PC-3 (cell line): ENCODE data around the gene PAX2. TPM values are rescaled to one million over a fixed set of nuclear protein-coding genes. Genes with fewer than 3 reads are reported as not detected.

Experiments
- ATAC-seq: fragments of 200-7000 bp; cut with Tn5 transposase; 2 replicates; pipeline ENCODE4 v1.9.1; 2020; ENCODE audit warnings: mild to moderate bottlenecking, moderate library complexity
- BruUV-seq: library from RNA; stranded (reverse); fragments of 400-500 nt; replicated peaks from 2 replicates; lab custom pipeline; 2021; lab: Mats Ljungman, UMichigan
- CTCF ChIA-PET: fragments of 300-600 bp; sonication (Branson Sonifier 250); formaldehyde crosslinking; loops from one replicate; lab custom pipeline; 2022; ENCODE audit warnings: antibody characterized with exemption; lab: Charles Lee
- POLR2A ChIA-PET: fragments of 300-600 bp; sonication (Branson Sonifier 250); formaldehyde crosslinking; loops from one replicate; lab custom pipeline; 2022; ENCODE audit warnings: antibody characterized with exemption; ENCODE audit not compliant: unreplicated experiment; lab: Charles Lee
- DNase-seq: peaks from one replicate; pipeline ENCODE4 v3.0.0-alpha.2; 2015
- H2AFZ ChIP-seq: fragments of 300-600 bp; sonication (generic); 2 replicates; pipeline ENCODE4 v1.6.0; 2016; ENCODE audit warnings: antibody characterized with exemption, low read length
- H3F3A ChIP-seq: fragments of 300-600 bp; sonication (generic); one replicate; pipeline ENCODE4 v1.6.0; 2017; ENCODE audit warnings: antibody characterized with exemption, low read length, control low read depth, mild to moderate bottlenecking; ENCODE audit not compliant: unreplicated experiment
- H3K27ac ChIP-seq: fragments of 300-600 bp; sonication (generic); 2 replicates; pipeline ENCODE4 v1.5.1; 2016; ENCODE audit warnings: mild to moderate bottlenecking, low read length
- H3K27me3 ChIP-seq: fragments of 300-600 bp; sonication (generic); 2 replicates; pipeline ENCODE4 v1.6.1; 2016; ENCODE audit warnings: low read length, mixed read lengths
- H3K36me3 ChIP-seq: fragments of 300-600 bp; sonication (generic); 2 replicates; pipeline ENCODE4 v1.6.1; 2016; ENCODE audit warnings: low read depth, mixed run types, low read length, mixed read lengths
- H3K4me1 ChIP-seq: fragments of 300-600 bp; sonication (generic); 2 replicates; pipeline ENCODE4 v1.5.1; 2016; ENCODE audit warnings: low read length; ENCODE audit not compliant: insufficient read depth
- H3K4me2 ChIP-seq: fragments of 300-600 bp; sonication (generic); 2 replicates; pipeline ENCODE4 v1.6.0; 2016; ENCODE audit warnings: low read length
- H3K4me3 ChIP-seq: fragments of 300-600 bp; sonication (generic); 2 replicates; pipeline ENCODE4 v1.5.1; 2016; ENCODE audit warnings: mild to moderate bottlenecking, low read length, mixed read lengths
- H3K79me2 ChIP-seq: fragments of 300-600 bp; sonication (generic); 2 replicates; pipeline ENCODE4 v1.6.1; 2017; ENCODE audit warnings: low read length, mixed read lengths
- H3K9ac ChIP-seq: fragments of 300-600 bp; sonication (generic); 2 replicates; pipeline ENCODE4 v1.6.0; 2016; ENCODE audit warnings: mild to moderate bottlenecking, low read length
- H3K9me2 ChIP-seq: fragments of 300-600 bp; sonication (generic); replicated peaks from 2 replicates; pipeline ENCODE4 v1.6.1; 2016; ENCODE audit warnings: mixed run types, low read length, mixed read lengths
- H3K9me3 ChIP-seq: fragments of 300-600 bp; sonication (generic); 2 replicates; pipeline ENCODE4 v1.6.1; 2016; ENCODE audit warnings: low read length, mixed read lengths
- H4K20me1 ChIP-seq: fragments of 300-600 bp; sonication (generic); 2 replicates; pipeline ENCODE4 v1.6.1; 2016; ENCODE audit warnings: low read length, mixed read lengths
- CTCF ChIP-seq: fragments of 300-600 bp; sonication (generic); conservative IDR thresholded peaks from 2 replicates; pipeline ENCODE4 v1.5.1; 2017; ENCODE audit warnings: antibody characterized with exemption, low read depth, mild to moderate bottlenecking, low read length
- EZH2 ChIP-seq: fragments of 300-600 bp; sonication (generic); IDR thresholded peaks from one replicate; pipeline ENCODE4 v1.6.1; 2017; ENCODE audit warnings: antibody characterized with exemption, mild to moderate bottlenecking, low read length; ENCODE audit not compliant: unreplicated experiment
- EZH2phosphoT487 ChIP-seq: fragments of 300-600 bp; sonication (generic); IDR thresholded peaks from 2 replicates; pipeline ENCODE4 v1.6.1; 2018; ENCODE audit warnings: mild to moderate bottlenecking, antibody characterized with exemption, low read length, borderline replicate concordance
- intact Hi-C: fragments of 100-400 bp; cut with micrococcal nuclease; formaldehyde crosslinking; loops from 2 replicates; pipeline ENCODE4 v1.9.0; 2023
- total RNA-seq: library from RNA; depleted of rRNA; stranded (reverse); fragments of >200 nt; gene quantifications from 2 replicates; pipeline ENCODE4 v1.2.3, GENCODE V29; 2014

Gene PAX2
- total RNA-seq, 1 experiment from 2014 or later, result not detected

- CTCF ChIA-PET, result no interaction called here
- intact Hi-C loops, result no loop called here
- Histone ChIP-seq H2AFZ (no peak overlapping the region), H3K4me3 (no peak overlapping the region), H3K9me2 (no peaks in the 10 kb centered on the region), H3K36me3 (no peaks in the 10 kb centered on the region), H3F3A (no peaks in the 10 kb centered on the region), H3K27me3 (peaks cover 73% of the 10 kb centered on the region), H3K4me2 (no peak overlapping the region), H3K27ac (no peak overlapping the region), H3K79me2 (no peaks in the 10 kb centered on the region), H4K20me1 (no peaks in the 10 kb centered on the region), H3K4me1 (no peaks in the 10 kb centered on the region), H3K9ac (no peak overlapping the region), H3K9me3 (no peaks in the 10 kb centered on the region)
- 0 out of 2 replicates have a peak, but pooled peaks have one; percentile 7 for TF ChIP-seq CTCF
- no peak for TF ChIP-seq EZH2
- ATAC-seq (no peak), DNase-seq (no peak)
- POLR2A ChIA-PET, result interaction anchor here (0.6 kb wide), 1 partner anchor 46 kb away, joined by 7 read pairs; no protein-coding TSS in a partner anchor
- BruUV-seq, result no TSS peak
Measured at GRCh38 chr10:100766693-100767421, 21.5 kb downstream of the PAX2 start.

GRCh38 chr10:100767422-100767775 is 22.0 kb downstream of the PAX2 start:
- Histone ChIP-seq H3K4me3 (no peak overlapping the region), H3K79me2 (no peaks in the 10 kb centered on the region), H3K9me2 (no peaks in the 10 kb centered on the region), H3K36me3 (no peaks in the 10 kb centered on the region), H3K27me3 (peaks cover 68% of the 10 kb centered on the region), H3K27ac (no peak overlapping the region), H3F3A (no peaks in the 10 kb centered on the region), H3K4me2 (no peak overlapping the region), H3K9ac (no peak overlapping the region), H2AFZ (no peak overlapping the region), H4K20me1 (no peaks in the 10 kb centered on the region), H3K4me1 (no peaks in the 10 kb centered on the region), H3K9me3 (no peaks in the 10 kb centered on the region)
- no peak for TF ChIP-seq CTCF
- ATAC-seq (no peak), DNase-seq (no peak)
- CTCF ChIA-PET, result no interaction called here
- BruUV-seq, result no TSS peak
- POLR2A ChIA-PET, result no interaction called here
- intact Hi-C loops, result no loop called here

GRCh38 chr10:100769481-100769880 is 24.1 kb downstream of the PAX2 start:
- Histone ChIP-seq H3K4me3 (no peak overlapping the region), H4K20me1 (no peaks in the 10 kb centered on the region), H3K27me3 (peaks cover 56% of the 10 kb centered on the region), H2AFZ (no peak overlapping the region), H3K79me2 (no peaks in the 10 kb centered on the region), H3K9ac (no peak overlapping the region), H3K36me3 (no peaks in the 10 kb centered on the region), H3F3A (no peaks in the 10 kb centered on the region), H3K9me2 (no peaks in the 10 kb centered on the region), H3K27ac (no peak overlapping the region), H3K9me3 (no peaks in the 10 kb centered on the region), H3K4me2 (no peak overlapping the region), H3K4me1 (no peaks in the 10 kb centered on the region)
- intact Hi-C loops, result no loop called here
- POLR2A ChIA-PET, result no interaction called here
- no TSS peak for BruUV-seq
- ATAC-seq (no peak), DNase-seq (no peak)
- CTCF ChIA-PET, result no interaction called here
- TF ChIP-seq EZH2phosphoT487 (no peak), CTCF (no peak), EZH2 (no peak)
